Measurements from ENCODE around the gene NCK2. TPM values are rescaled to one million over a fixed set of nuclear protein-coding genes. Genes with fewer than 3 reads are reported as not detected.

Gene NCK2
- total RNA-seq, 1 experiment from 2014 or later, result 75.4 TPM

DNA sequence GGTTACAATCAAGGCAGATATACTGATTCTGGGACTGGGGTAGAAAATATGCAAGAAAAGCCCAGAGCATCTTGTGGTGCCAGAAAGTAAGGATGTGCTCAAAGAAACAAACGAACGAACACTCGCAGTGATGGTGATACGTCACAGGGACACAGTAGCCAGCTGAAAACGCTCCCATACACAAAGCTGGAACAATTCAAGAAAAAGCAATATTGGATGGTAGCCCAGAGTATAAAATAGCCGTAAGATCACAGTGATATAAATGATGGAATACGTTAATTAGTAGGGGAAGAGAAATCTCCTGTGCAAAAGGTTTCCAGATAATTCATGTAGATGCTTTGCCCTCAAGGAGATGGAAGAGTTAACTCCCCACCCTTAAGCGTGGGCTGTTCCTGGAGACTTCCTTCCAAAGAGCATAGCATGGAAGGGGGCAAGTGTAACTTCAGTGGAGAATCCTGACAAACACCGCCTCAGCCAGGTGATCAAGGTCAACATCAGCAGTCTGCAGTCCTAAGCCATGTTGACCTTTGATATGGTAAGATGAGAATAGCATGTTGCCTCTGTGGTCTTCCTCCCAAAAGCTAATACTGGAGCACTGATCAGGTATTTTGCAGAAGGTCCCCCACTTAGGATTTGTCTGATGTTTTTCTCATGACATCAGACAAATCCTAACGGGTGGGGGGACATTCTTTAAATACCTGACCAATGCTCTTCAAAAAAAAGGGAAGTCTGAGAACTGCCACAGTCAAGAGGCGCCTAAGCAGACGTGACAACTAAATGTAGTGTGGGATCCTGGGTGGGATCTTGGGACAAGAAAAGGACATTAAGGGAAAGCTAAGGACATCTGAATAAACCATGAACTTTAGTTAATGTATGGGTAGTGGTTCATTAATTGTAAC lies 99.0 kb downstream of the NCK2 start:
- no peaks in the 10 kb centered on the region for H3K9me3 Mint-ChIP-seq
- H3K27me3 Mint-ChIP-seq (ENCODE audit: low read depth), result no peaks in the 10 kb centered on the region
- peak overlapping the region; percentile 52 for H3K27ac Mint-ChIP-seq
- no peak for TF ChIP-seq PRRX2 (CRISPR knock-in tag; IDR thresholded peaks at IDR 0.05)
- H3K4me1 Mint-ChIP-seq, result peaks cover 54% of the 10 kb centered on the region
- H3K36me3 Mint-ChIP-seq, result no peaks in the 10 kb centered on the region
- DNase-seq (ENCODE audit: low spot score), result no peak
- CTCF ChIA-PET, result no interaction called here
- peak; percentile 46 for ATAC-seq
- POLR2A ChIA-PET, result interaction anchor here (1.0 kb wide), 1 partner anchor 35 kb away, joined by 4 read pairs; no protein-coding TSS in a partner anchor
- no peak overlapping the region for H3K4me3 Mint-ChIP-seq

DNA sequence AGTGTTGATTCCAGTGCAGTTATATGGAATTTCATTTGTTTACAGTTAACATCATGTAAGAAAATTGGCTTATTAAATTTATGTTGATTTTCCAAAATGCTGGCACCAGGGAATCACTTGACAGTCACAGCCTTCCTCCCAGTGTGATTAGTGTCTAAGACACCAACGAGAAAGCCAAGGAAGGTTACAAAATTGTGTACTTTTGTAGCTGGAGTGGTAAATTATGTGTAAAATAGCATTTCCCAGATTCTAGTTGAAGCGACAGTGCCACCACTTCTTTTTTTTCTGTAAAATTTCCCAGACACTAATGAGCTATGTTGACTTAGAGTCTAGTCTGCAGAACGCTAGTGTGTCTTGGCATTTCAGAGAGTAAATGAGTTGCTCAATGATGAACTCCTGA lies 101.3 kb downstream of the NCK2 start:
- Mint-ChIP-seq H3K36me3 (no peaks in the 10 kb centered on the region), H3K9me3 (no peaks in the 10 kb centered on the region), H3K4me1 (peaks cover 46% of the 10 kb centered on the region), H3K4me3 (no peak overlapping the region), H3K27ac (peak overlapping the region; percentile 20; the same call in 1 of the 2 replicates), H3K27me3 (ENCODE audit: low read depth) (no peaks in the 10 kb centered on the region)
- TF ChIP-seq, protein P1, sequence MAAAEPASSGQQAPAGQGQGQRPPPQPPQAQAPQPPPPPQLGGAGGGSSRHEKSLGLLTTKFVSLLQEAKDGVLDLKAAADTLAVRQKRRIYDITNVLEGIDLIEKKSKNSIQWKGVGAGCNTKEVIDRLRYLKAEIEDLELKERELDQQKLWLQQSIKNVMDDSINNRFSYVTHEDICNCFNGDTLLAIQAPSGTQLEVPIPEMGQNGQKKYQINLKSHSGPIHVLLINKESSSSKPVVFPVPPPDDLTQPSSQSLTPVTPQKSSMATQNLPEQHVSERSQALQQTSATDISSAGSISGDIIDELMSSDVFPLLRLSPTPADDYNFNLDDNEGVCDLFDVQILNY (CRISPR knock-in tag; IDR thresholded peaks at IDR 0.05), result no peak
- TF ChIP-seq ZNF317 (CRISPR knock-in tag; IDR thresholded peaks at IDR 0.05; ENCODE audit: borderline replicate concordance, low read depth) (no peak), CREB1 (CRISPR knock-in tag; IDR thresholded peaks at IDR 0.05) (no peak), JUN (CRISPR knock-in tag; IDR thresholded peaks at IDR 0.05) (no peak)
- ChIA-PET POLR2A (no interaction called here), CTCF (no interaction called here)
- no peak for ATAC-seq
- no peak for DNase-seq (ENCODE audit: low spot score)

DNA sequence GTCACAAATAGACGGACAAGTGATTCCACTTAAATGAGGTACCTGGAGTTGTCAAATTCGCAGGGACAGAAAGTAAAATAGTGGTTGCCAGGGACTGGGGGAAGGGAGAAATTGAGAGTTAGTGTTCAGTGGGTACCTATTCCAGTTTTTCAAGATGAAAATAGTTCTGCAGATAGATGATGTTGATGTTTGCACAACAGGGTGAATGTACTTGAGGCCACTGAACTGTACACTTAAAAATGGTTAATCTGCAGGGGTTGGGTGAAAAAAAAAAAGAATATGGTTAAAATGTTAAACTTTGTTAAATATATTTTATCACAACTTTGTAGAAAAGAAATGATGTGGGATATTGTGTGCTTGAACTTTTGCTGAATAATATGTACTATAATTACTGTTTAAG lies 102.3 kb downstream of the NCK2 start:
- ATAC-seq (no peak), DNase-seq (ENCODE audit: low spot score) (no peak)
- no peaks in the 10 kb centered on the region for H3K27me3 Mint-ChIP-seq (ENCODE audit: low read depth)
- no peak for TF ChIP-seq ZNF138 (CRISPR knock-in tag; conservative IDR thresholded peaks at IDR 0.05)
- no peak for TF ChIP-seq RORB (CRISPR knock-in tag; IDR thresholded peaks at IDR 0.05)
- no peak for TF ChIP-seq CREM (CRISPR knock-in tag; IDR thresholded peaks at IDR 0.05)
- H3K27ac Mint-ChIP-seq, result peak overlapping the region; percentile 18; the same call in 1 of the 2 replicates
- ChIA-PET POLR2A (no interaction called here), CTCF (no interaction called here)
- H3K4me1 Mint-ChIP-seq, result peaks cover 41% of the 10 kb centered on the region
- H3K9me3 Mint-ChIP-seq, result no peaks in the 10 kb centered on the region
- no peak overlapping the region for H3K4me3 Mint-ChIP-seq
- no peaks in the 10 kb centered on the region for H3K36me3 Mint-ChIP-seq

DNA sequence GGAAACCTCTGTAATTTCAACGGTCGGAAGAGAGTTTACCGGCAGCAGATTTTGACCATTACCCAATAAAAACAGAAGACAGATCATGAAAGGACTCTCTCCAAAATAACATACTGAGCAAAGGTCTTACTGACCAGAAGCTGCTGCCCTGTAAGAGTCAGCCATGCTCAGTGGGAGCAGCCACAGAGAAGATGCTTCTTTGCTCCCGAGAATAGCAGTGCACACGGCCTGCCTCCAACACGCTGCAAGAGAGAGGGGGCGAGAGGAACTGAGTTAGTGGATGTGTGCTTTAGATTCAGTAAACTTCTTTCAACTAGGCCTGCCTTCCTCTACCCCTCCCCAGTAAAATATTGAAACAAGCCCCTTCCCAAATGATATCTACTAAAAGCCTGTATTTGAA lies 103.7 kb downstream of the NCK2 start:
- CTCF ChIA-PET, result no interaction called here
- no peak overlapping the region for H3K4me3 Mint-ChIP-seq
- no peak for ATAC-seq

DNA sequence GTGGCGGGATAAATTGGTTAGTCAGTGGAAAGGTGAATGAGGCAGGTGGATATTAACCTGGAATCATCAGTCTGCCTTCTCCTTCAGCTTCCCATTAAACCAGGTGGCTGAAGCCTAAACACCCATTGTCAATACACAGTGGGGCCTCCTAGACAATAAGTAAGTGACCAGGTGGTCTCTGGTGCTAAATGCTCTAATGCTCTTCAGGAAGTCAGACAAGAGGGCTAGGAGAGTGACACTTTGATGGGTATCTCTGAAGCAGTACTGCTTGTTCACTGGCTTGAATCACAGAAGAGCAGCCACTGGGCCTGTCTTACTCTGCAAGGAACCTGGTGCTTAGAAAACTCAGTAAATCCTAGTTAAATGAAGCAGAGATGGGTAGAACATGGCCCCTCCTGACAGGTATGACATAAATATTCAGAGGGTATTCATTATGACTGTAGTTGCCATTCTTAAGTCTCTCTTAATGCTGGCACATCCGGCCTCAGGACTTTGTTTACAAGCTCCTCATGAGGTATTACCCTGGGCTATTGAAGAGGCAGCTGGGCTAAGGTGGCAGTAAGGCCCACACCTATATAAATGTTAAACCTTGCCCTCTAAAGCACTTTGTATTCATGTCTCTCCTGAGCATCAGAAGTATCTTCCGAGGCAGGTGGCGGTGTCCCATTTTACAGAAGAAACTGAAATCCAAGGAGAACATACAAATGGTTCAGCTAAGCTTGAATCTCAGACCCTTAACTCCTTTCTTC lies 104.9 kb downstream of the NCK2 start:
- ChIA-PET CTCF (no interaction called here), POLR2A (no interaction called here)
- H3K4me3 Mint-ChIP-seq, result no peak overlapping the region
- no peaks in the 10 kb centered on the region for H3K9me3 Mint-ChIP-seq
- no peak for TF ChIP-seq TP53 (CRISPR knock-in tag; IDR thresholded peaks at IDR 0.05)
- TF ChIP-seq ZNF423 (CRISPR knock-in tag; IDR thresholded peaks at IDR 0.05), result 0 out of 2 replicates have a peak, but pooled peaks have one; percentile 5
- DNase-seq (ENCODE audit: low spot score) (no peak), ATAC-seq (peak; percentile 23)
- no peak overlapping the region for H3K27ac Mint-ChIP-seq
- H3K36me3 Mint-ChIP-seq, result no peaks in the 10 kb centered on the region
- H3K27me3 Mint-ChIP-seq (ENCODE audit: low read depth), result no peaks in the 10 kb centered on the region
- H3K4me1 Mint-ChIP-seq, result peaks cover 44% of the 10 kb centered on the region

More for the DNA sequence above, 103.7 kb downstream of the NCK2 start:
- TF ChIP-seq TEAD4 (CRISPR knock-in tag; IDR thresholded peaks at IDR 0.05), result no peak
- TF ChIP-seq KAT7 (CRISPR knock-in tag; IDR thresholded peaks at IDR 0.05; ENCODE audit: borderline replicate concordance), result no peak
- TF ChIP-seq ZNF219 (CRISPR knock-in tag; IDR thresholded peaks at IDR 0.05; ENCODE audit: borderline replicate concordance), result no peak
- no peaks in the 10 kb centered on the region for H3K36me3 Mint-ChIP-seq
- peak overlapping the region; percentile 61; the same call in 1 of the 2 replicates for H3K27ac Mint-ChIP-seq
- no peaks in the 10 kb centered on the region for H3K9me3 Mint-ChIP-seq
- DNase-seq (ENCODE audit: low spot score), result no peak
- peaks cover 44% of the 10 kb centered on the region for H3K4me1 Mint-ChIP-seq
- H3K27me3 Mint-ChIP-seq (ENCODE audit: low read depth), result no peaks in the 10 kb centered on the region
- POLR2A ChIA-PET, result interaction anchor here (0.9 kb wide), 1 partner anchor 10 kb away, joined by 3 read pairs; no protein-coding TSS in a partner anchor

Data from WTC11 (cell line).